GOT3 (cell line): ENCODE measurements around the gene PIGU.
"Not testable (repeated sequence)": the region's sequence is repeated elsewhere in the genome, so short reads cannot be mapped to it uniquely, and the experiment has no call there.

Source experiments
- DNase-seq: peaks from one replicate; lab custom pipeline; 2025; ENCODE audit warnings: mixed read lengths; lab: John Stamatoyannopoulos, UW

Gene PIGU

DNA sequence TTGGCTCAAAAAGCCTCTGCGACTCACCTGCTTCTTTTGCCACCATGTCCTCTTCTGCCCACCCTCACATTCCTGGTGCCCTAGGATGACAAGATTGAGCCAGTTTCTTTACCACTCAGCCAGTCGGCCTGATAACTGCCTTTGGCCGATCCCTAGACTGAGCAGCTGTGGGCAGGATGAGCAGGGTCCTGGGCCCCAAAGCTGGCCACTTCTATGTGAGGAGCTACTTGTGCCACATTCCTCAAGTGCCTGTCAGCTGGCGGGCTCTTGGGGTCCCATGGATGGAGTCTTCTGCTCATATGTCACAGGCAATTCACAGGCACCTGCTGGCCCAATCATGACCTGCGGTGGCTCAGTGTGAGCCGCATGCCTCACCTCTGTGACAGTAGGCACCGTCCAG lies 144.1 kb downstream of the PIGU start:
- no peak for DNase-seq

GRCh38 chr20:34532320-34532719 lies 144.6 kb downstream of the PIGU start:
- DNase-seq = no peak

GRCh38 chr20:34531608-34532265 lies 145.2 kb downstream of the PIGU start:
- DNase-seq = no peak

DNA sequence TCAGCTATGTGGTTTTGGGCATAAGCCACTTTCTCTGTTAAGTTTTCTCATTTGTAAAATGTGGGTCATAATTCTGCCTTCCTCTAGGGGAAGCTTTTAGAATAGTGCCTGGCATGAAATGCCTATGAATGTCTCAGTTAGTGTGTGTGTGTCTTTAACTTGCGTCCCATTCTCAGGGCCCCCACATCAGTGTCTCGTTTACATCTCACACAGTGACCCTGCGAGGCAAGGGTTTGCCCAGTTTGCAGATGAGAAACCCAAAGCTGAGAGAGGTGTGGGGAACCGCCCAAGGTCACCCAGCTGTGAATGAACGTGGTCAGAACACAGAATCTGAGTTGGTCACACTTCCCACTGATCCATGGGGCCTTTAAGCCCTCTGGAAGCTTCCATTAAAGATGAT lies 146.6 kb downstream of the PIGU start:
- no peak for DNase-seq

DNA sequence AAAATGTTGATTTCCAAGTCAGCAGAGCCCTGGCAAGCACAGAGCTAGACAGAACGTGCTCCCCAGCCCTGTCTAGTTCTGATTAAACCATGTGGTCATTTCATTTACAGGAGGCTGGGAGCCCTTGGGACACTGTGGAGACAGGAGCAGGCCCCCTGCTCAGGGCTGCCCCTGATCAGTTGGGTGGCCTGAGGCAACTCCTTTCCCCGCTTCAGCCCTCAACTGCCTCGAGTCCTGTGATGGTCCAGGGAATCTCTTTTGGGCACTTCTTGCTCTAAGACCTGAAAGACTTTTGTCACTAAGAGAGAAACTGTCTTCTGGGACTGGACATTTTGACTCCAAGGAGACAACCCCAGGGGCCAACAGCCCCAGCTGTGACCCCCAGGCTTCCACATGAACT lies 147.2 kb downstream of the PIGU start:
- DNase-seq = no peak

GRCh38 chr20:34528921-34529297 lies 148.0 kb downstream of the PIGU start:
- no peak for DNase-seq

DNA sequence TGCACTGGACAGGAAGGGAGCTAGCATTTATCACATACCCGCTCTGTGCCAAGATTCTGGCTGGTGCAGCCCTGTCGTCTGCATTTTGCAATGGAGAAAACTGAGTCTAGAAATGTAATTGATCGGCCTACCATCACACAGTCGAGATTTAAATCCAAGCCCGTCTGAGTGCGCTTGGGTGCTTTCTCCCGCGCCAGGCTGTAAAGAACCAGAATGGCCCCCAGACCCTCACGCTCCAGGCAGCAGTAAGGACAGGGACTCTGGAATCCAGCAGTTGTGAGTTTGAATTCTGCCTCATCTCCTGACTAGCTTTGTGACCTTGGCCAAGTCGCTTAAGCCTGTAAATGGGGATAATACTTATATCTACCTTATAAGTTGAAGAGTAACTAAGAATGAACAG lies 149.9 kb downstream of the PIGU start:
- DNase-seq = no peak

DNA sequence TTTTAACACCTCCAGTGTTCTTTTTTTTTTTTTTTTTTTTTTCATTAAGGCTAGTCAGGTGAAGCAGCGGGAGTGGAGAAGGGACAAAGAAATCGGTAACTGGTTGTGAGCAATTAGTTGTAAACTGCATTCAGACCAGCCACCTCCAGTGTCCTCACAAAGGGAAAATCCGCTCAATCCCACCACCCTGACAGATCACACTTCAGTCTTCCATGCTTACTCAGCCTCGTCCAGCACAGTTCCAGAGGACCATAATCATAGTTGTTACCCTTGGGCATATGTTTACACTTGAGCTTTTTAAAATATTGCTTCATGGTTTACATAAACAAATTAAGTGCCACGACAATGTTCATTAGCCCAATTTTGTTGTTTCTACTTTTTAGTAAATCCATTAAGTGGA lies 150.4 kb downstream of the PIGU start:
- no peak for DNase-seq

- peak; percentile 85 for DNase-seq
Measured at GRCh38 chr20:34525709-34526416, 151.0 kb downstream of the PIGU start.

GRCh38 chr20:34525342-34525708 lies 151.6 kb downstream of the PIGU start:
- no peak for DNase-seq

DNA sequence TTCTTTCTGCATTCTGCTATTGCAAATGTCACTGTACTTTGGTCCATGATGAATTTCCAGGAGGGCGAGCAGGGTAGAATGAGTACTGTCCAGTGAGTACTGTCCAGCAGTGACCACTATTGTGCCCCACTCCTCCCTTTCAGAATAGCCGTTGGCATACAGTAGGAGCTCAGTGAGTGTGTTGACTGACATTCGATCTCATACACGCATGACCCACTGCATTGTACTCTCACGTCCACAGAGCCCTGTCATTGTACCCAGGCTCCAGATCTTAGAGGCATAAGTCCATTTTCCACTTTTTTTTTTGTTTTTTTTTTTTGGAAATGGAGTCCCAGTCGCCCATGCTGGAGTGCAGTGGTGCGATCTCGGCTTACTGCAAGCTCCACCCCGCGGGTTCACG lies 152.5 kb downstream of the PIGU start:
- DNase-seq = no peak

- DNase-seq = no peak
Measured at GRCh38 chr20:34522969-34523871, 153.7 kb downstream of the PIGU start.

- not testable (repeated sequence) for DNase-seq
Measured at GRCh38 chr20:34519841-34520240, 157.1 kb downstream of the PIGU start.

DNA sequence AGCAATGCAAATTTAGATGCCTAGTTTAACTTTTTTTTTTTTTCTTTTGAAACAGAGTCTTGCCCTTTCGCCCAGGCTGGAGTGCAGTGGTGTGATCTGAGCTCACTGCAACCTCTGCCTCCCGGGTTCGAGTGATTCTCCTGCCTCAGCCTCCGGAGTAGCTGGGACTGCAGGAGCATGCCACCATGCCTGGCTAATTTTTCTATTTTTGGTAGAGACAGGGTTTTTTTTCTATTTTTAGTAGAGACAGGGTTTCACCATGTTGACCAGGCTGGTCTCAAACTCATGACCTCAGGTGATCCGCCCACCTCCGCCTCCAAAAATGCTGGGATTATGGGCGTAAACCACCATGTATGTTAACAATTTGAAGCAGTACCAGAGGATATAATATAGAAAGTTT lies 158.0 kb downstream of the PIGU start:
- not testable (repeated sequence) for DNase-seq

- no peak for DNase-seq
Measured at GRCh38 chr20:34517114-34517505, 159.8 kb downstream of the PIGU start.

GRCh38 chr20:34516247-34517113 lies 160.4 kb downstream of the PIGU start, which contains the start of gene DYNLRB1:
Gene DYNLRB1 (plus strand): TSS chr20:34516422. CDS start chr20:34516459, 37 bp downstream.
- DNase-seq = peak; percentile 96

DNA sequence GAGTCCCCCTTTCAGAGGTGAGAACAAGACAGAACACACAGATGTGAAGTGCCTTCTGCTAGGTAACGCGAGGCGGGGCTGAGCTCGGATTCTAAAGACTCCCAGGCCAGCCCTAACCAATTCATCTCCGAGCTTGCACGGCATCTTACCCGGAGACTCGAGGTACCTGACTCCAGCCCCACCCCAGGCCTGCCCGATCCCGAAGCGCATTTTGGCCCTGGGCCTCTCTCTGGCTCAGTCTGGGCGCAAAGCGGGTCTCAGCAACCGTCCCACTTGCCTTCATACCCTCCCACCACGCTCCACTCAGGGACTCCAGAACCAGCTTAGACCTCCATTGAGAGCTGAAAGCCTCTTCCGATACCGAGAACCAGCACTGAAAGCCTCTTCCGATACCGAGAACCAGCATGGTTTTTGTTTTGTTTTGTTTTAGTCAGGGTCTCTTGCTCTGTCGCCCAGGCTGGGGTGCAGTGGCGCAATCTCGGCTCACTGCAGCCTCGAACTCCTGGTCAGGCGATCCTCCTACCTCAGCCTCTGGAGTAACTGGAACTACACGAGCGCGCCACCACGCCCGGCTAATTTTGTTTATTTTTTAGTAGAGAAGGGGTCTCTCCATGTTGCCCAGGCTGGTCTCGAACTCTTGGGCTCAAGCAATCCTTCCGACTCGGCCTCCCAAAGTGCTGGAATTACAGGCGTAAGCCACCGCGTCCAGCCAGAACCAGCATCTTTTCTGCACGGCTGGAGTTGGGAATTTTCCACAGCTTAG lies 161.2 kb downstream of the PIGU start:
- no peak for DNase-seq

DNA sequence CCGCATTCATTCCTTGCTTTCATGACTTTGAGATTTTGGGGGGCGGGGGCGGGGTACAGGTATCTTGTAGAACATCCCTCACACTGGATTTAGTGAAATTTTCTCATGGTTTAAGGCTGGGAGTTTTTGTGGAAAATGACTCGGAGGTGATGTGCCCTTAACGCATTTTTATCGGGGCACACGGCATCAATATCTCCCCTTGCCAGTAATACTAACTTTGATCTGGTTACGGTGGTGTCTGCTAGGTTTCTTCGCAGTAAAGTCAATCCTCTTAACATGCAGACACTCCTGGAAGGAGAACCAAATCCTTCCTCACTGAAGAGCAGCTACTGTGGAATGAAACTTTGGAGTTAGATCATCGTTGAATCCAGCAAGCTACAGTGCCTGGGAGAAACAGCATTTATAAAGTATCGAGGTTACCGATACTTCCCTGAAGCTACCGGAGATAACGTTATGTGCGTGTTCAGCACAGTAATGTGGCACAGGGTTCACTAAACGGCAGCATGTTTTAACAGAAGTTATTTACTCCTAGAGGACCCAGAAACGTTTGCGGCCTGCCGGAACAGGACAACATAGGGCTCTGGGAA lies 161.9 kb downstream of the PIGU start:
- no peak for DNase-seq

- not testable (repeated sequence) for DNase-seq
Measured at GRCh38 chr20:34514034-34514433, 162.9 kb downstream of the PIGU start.

DNA sequence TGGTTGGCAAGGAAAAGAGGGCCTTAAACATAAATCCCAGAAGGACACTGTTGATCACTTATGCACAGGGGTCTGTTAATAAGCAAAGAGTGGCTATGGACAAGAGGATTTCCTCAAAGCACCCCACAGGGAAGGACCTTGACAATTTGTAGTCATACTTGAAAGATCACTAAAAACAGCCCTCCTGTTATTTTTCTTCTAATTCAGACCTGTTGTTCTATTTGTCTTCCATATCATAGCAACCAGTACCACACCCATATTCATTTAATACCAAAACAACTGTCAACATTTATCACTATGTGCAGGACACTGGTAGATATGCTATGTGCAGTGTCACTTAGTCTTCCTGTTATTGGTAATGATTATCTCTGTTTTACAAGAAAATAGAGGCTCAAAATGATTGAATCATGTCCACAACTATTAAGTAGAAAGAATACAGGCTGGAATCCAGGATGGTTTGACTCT lies 163.9 kb downstream of the PIGU start:
- DNase-seq = no peak
